ENCODE measurements around the gene MRPL55. TPM values are rescaled to one million over a fixed set of nuclear protein-coding genes. Genes with fewer than 3 reads are reported as not detected.

MRPL55 gene
- polyA plus RNA-seq, 3 donors = 99.8 to 277 (median 104) TPM

GRCh38 chr1:228152918-228153258, 43.8 kb upstream of the MRPL55 start:
- no peaks in the 10 kb centered on the region for H3K9me3 Mint-ChIP-seq
- peak overlapping the region in 2 of 7 donors; percentile 24 to 61 for H3K27ac Mint-ChIP-seq
- no peak overlapping the region for H2AFZ ChIP-seq (ENCODE audit: insufficient read depth, low read depth, low read length, poor library complexity, severe bottlenecking)
- H3K4me1 Mint-ChIP-seq = peaks cover 4% of the 10 kb centered on the region
- no peak overlapping the region for H3K9ac ChIP-seq (ENCODE audit: insufficient read depth, low read length, poor library complexity, severe bottlenecking)
- H3K36me3 ChIP-seq (replicated peaks in 1 of 2; ENCODE audit: control insufficient read depth in 1 of 2, insufficient read depth in 2 of 2, low read length in 2 of 2) = peaks cover 12% of the 10 kb centered on the region in 2 donors
- TF ChIP-seq CTCF (IDR thresholded peaks at IDR 0.05) = no peak
- no peaks in the 10 kb centered on the region for H3K27me3 ChIP-seq (ENCODE audit: control insufficient read depth in 2 of 2, insufficient read depth in 2 of 2, low read length in 2 of 2)
- no CpG with 5 or more reads among the region's 3 CpGs for WGBS (ENCODE audit: insufficient coverage)
- peaks cover 0 to 11% of the 10 kb centered on the region in 2 donors for H3K36me3 Mint-ChIP-seq
- H3K9me3 ChIP-seq (replicated peaks in 1 of 2; ENCODE audit: control insufficient read depth in 1 of 2, insufficient read depth in 1 of 2, low read length in 2 of 2) = no peaks in the 10 kb centered on the region
- peaks cover 1 to 7% (median 7%) of the 10 kb centered on the region in 3 donors for H3K27me3 Mint-ChIP-seq (ENCODE audit: low read depth in 3 of 3)
- H3K4me3 ChIP-seq (replicated peaks in 1 of 3; ENCODE audit: low read depth in 2 of 3, low read length in 3 of 3) = no peak overlapping the region
- H4K20me1 ChIP-seq (ENCODE audit: insufficient read depth, low read length) = peaks cover 34% of the 10 kb centered on the region
- no peaks in the 10 kb centered on the region for H3K79me2 ChIP-seq (ENCODE audit: insufficient read depth, low read length)
- no peak for DNase-seq
- no peak overlapping the region for H3K4me2 ChIP-seq (replicated peaks; ENCODE audit: extremely low read depth, low read length, poor library complexity, severe bottlenecking)
- intact Hi-C loops (cut with micrococcal nuclease) = no loop called here
- H3K4me1 ChIP-seq (ENCODE audit: control insufficient read depth in 1 of 2, insufficient read depth in 2 of 2, low read length in 2 of 2) = no peaks in the 10 kb centered on the region
- H3K4me3 Mint-ChIP-seq = no peak overlapping the region
- no peak overlapping the region for H3K27ac ChIP-seq (ENCODE audit: low read depth in 1 of 2, low read length in 2 of 2)

- peaks cover 3 to 15% of the 10 kb centered on the region in 2 donors for H3K36me3 Mint-ChIP-seq
- no peak for TF ChIP-seq CTCF (IDR thresholded peaks at IDR 0.05)
- H3K36me3 ChIP-seq (replicated peaks in 1 of 2; ENCODE audit: control insufficient read depth in 1 of 2, insufficient read depth in 2 of 2, low read length in 2 of 2) = peaks cover 17 to 18% of the 10 kb centered on the region in 2 donors
- no peaks in the 10 kb centered on the region for H3K27me3 ChIP-seq (ENCODE audit: control insufficient read depth in 2 of 2, insufficient read depth in 2 of 2, low read length in 2 of 2)
- no peak overlapping the region for H3K4me3 ChIP-seq (replicated peaks in 1 of 3; ENCODE audit: low read depth in 2 of 3, low read length in 3 of 3)
- DNase-seq = no peak
- 88% methylated on average over 14 of the region's 19 CpGs for whole genome bisulfite sequencing (ENCODE audit: insufficient coverage)
- peaks cover 39% of the 10 kb centered on the region for H4K20me1 ChIP-seq (ENCODE audit: insufficient read depth, low read length)
- H3K79me2 ChIP-seq (ENCODE audit: insufficient read depth, low read length) = no peaks in the 10 kb centered on the region
- H3K4me1 ChIP-seq (ENCODE audit: control insufficient read depth in 1 of 2, insufficient read depth in 2 of 2, low read length in 2 of 2) = no peaks in the 10 kb centered on the region
- no peak overlapping the region for H3K4me2 ChIP-seq (replicated peaks; ENCODE audit: extremely low read depth, low read length, poor library complexity, severe bottlenecking)
- H3K27ac ChIP-seq (ENCODE audit: low read depth in 1 of 2, low read length in 2 of 2) = no peak overlapping the region
- intact Hi-C loops (cut with micrococcal nuclease) = no loop called here
- H3K9me3 ChIP-seq (replicated peaks in 1 of 2; ENCODE audit: control insufficient read depth in 1 of 2, insufficient read depth in 1 of 2, low read length in 2 of 2) = no peaks in the 10 kb centered on the region
- peaks cover 4% of the 10 kb centered on the region for H3K4me1 Mint-ChIP-seq
- H3K9me3 Mint-ChIP-seq = no peaks in the 10 kb centered on the region
- H3K27me3 Mint-ChIP-seq (ENCODE audit: low read depth in 3 of 3) = peaks cover 1 to 7% (median 6%) of the 10 kb centered on the region in 3 donors
- no peak overlapping the region for H3K4me3 Mint-ChIP-seq
- H3K9ac ChIP-seq (ENCODE audit: insufficient read depth, low read length, poor library complexity, severe bottlenecking) = no peak overlapping the region
- H3K27ac Mint-ChIP-seq = peak overlapping the region in 4 of 7 donors; percentile 43 to 70 (median 52)
- no peak overlapping the region for H2AFZ ChIP-seq (ENCODE audit: insufficient read depth, low read depth, low read length, poor library complexity, severe bottlenecking)
These were observed 43.2 kb upstream of the MRPL55 start for GRCh38 chr1:228152097-228152917.

Measured in CD14-positive monocyte (primary cell).